Neural crest cell (in vitro differentiated cells): ENCODE data around the gene RPLP2. TPM values are rescaled to one million over a fixed set of nuclear protein-coding genes. Genes with fewer than 3 reads are reported as not detected.

Experiments used
- DNase-seq: peaks from one replicate; pipeline ENCODE4 v3.0.0; 2021; ENCODE audit warnings: low read depth, mixed read lengths, low spot score
- H3K27ac Mint-ChIP-seq: one replicate; pipeline ENCODE4 v1.8.0; 2021; ENCODE audit warnings: mild to moderate bottlenecking, mixed read lengths; ENCODE audit not compliant: unreplicated experiment
- H3K27me3 Mint-ChIP-seq: 2 replicates; pipeline ENCODE4 v1.8.0; 2021; ENCODE audit warnings: low read depth, mild to moderate bottlenecking, mixed read lengths
- H3K36me3 Mint-ChIP-seq: 2 replicates; pipeline ENCODE4 v1.8.0; 2021; ENCODE audit warnings: low read depth, mild to moderate bottlenecking, mixed read lengths
- H3K4me1 Mint-ChIP-seq: 2 replicates; pipeline ENCODE4 v1.8.0; 2021; ENCODE audit warnings: mixed read lengths
- H3K4me3 Mint-ChIP-seq: one replicate; pipeline ENCODE4 v1.8.0; 2021; ENCODE audit warnings: mild to moderate bottlenecking, mixed read lengths
- H3K9me3 Mint-ChIP-seq: 2 replicates; pipeline ENCODE4 v1.8.0; 2021; ENCODE audit warnings: mixed read lengths
- CTCF ChIP-seq: fragments of 200-600 bp; sonication (generic); conservative IDR thresholded peaks from 2 replicates; pipeline ENCODE4 v1.5.0; 2021; ENCODE audit warnings: antibody characterized with exemption, mild to moderate bottlenecking
- total RNA-seq: library from RNA; stranded (reverse); gene quantifications from 2 replicates; pipeline ENCODE4 v1.2.1, GENCODE V29; 2021

RPLP2 gene
- total RNA-seq, 1 donor from 2014 or later: 1,810 TPM

- Mint-ChIP-seq H3K27ac (no peak overlapping the region), H3K9me3 (no peaks in the 10 kb centered on the region), H3K4me3 (peak overlapping the region; percentile 7), H3K4me1 (no peaks in the 10 kb centered on the region), H3K27me3 (peaks cover 2% of the 10 kb centered on the region), H3K36me3 (peaks cover 5% of the 10 kb centered on the region)
- DNase-seq: no peak
- TF ChIP-seq CTCF: no peak
Measured at GRCh38 chr11:763549-764321, 46.0 kb upstream of the RPLP2 start.

- Mint-ChIP-seq H3K36me3 (peaks cover 5% of the 10 kb centered on the region), H3K4me1 (no peaks in the 10 kb centered on the region), H3K9me3 (no peaks in the 10 kb centered on the region), H3K27me3 (peaks cover 2% of the 10 kb centered on the region), H3K4me3 (peak overlapping the region; percentile 57), H3K27ac (no peak overlapping the region)
- TF ChIP-seq CTCF: no peak
- no peak for DNase-seq
Measured at GRCh38 chr11:764322-765024, 45.3 kb upstream of the RPLP2 start.

- Mint-ChIP-seq H3K36me3 (peaks cover 5% of the 10 kb centered on the region), H3K27ac (no peak overlapping the region), H3K27me3 (peaks cover 2% of the 10 kb centered on the region), H3K9me3 (no peaks in the 10 kb centered on the region), H3K4me1 (no peaks in the 10 kb centered on the region), H3K4me3 (peak overlapping the region; percentile 57)
- DNase-seq: peak; percentile 45
- peak; percentile 64 for TF ChIP-seq CTCF
Measured at GRCh38 chr11:765025-765801, 44.6 kb upstream of the RPLP2 start.

GRCh38 chr11:765802-766091, 44.0 kb upstream of the RPLP2 start:
- no peak for TF ChIP-seq CTCF
- Mint-ChIP-seq H3K4me1 (no peaks in the 10 kb centered on the region), H3K36me3 (peaks cover 5% of the 10 kb centered on the region), H3K27ac (no peak overlapping the region), H3K9me3 (no peaks in the 10 kb centered on the region), H3K4me3 (no peak overlapping the region), H3K27me3 (peaks cover 2% of the 10 kb centered on the region)
- DNase-seq: no peak

GRCh38 chr11:766106-766935, 43.4 kb upstream of the RPLP2 start:
- peaks cover 5% of the 10 kb centered on the region for H3K36me3 Mint-ChIP-seq
- DNase-seq: no peak

More at GRCh38 chr11:766106-766935, 43.4 kb upstream of the RPLP2 start:
- Mint-ChIP-seq H3K27me3 (peaks cover 2% of the 10 kb centered on the region), H3K4me3 (peak overlapping the region; percentile 45), H3K27ac (no peak overlapping the region), H3K9me3 (no peaks in the 10 kb centered on the region), H3K4me1 (no peaks in the 10 kb centered on the region)
- no peak for TF ChIP-seq CTCF
